H9 (cell line): ENCODE results near the gene CORIN. TPM values are rescaled to one million over a fixed set of nuclear protein-coding genes. Genes with fewer than 3 reads are reported as not detected.
"Not testable (repeated sequence)": the region's sequence is repeated elsewhere in the genome, so short reads cannot be mapped to it uniquely, and the experiment has no call there.

ENCODE experiments used
- DNase-seq: peaks from one replicate; pipeline ENCODE4 v3.0.0-alpha.2; 2017
- H2AFZ ChIP-seq: one replicate; pipeline ENCODE4 v1.6.1; 2013; ENCODE audit warnings: mild to moderate bottlenecking, low read length, control low read depth, moderate library complexity
- H2AK5ac ChIP-seq: 2 replicates; pipeline ENCODE4 v1.6.1; 2013; ENCODE audit warnings: low read length, control low read depth, mixed read lengths; ENCODE audit not compliant: insufficient read length
- H2BK120ac ChIP-seq: one replicate; pipeline ENCODE4 v1.6.1; 2013; ENCODE audit warnings: low read depth, mild to moderate bottlenecking, low read length, control low read depth, inconsistent platforms; ENCODE audit not compliant: poor library complexity, severe bottlenecking
- H2BK12ac ChIP-seq: 2 replicates; pipeline ENCODE4 v1.6.1; 2013; ENCODE audit warnings: low read length, control low read depth, mixed read lengths, low read depth; ENCODE audit not compliant: insufficient read length
- H2BK15ac ChIP-seq: 2 replicates; pipeline ENCODE4 v1.6.1; 2013; ENCODE audit warnings: low read depth, low read length, control low read depth
- H2BK20ac ChIP-seq: one replicate; pipeline ENCODE4 v1.6.1; 2013; ENCODE audit warnings: low read depth, mild to moderate bottlenecking, low read length, control low read depth, inconsistent platforms; ENCODE audit not compliant: poor library complexity, severe bottlenecking
- H2BK5ac ChIP-seq: 2 replicates; pipeline ENCODE4 v1.6.1; 2013; ENCODE audit warnings: low read length, control low read depth, mixed read lengths; ENCODE audit not compliant: insufficient read length
- H3K14ac ChIP-seq: 2 replicates; pipeline ENCODE4 v1.6.1; 2013; ENCODE audit warnings: low read length, control low read depth; ENCODE audit not compliant: insufficient read depth
- H3K18ac ChIP-seq: 2 replicates; pipeline ENCODE4 v1.6.1; 2013; ENCODE audit warnings: low read depth, mild to moderate bottlenecking, mixed read lengths, low read length, control low read depth; ENCODE audit not compliant: insufficient read length
- H3K23ac ChIP-seq: 2 replicates; pipeline ENCODE4 v1.6.1; 2013; ENCODE audit warnings: low read length, control low read depth, mixed read lengths, low read depth; ENCODE audit not compliant: insufficient read length
- H3K23me2 ChIP-seq: 2 replicates; pipeline ENCODE4 v1.6.1; 2013; ENCODE audit warnings: low read depth, mild to moderate bottlenecking, mixed read lengths, low read length, control low read depth; ENCODE audit not compliant: insufficient read length, poor library complexity, severe bottlenecking
- H3K27ac ChIP-seq: 2 replicates; pipeline ENCODE4 v1.5.1; 2013; ENCODE audit warnings: low read length, control low read depth, mixed read lengths, low read depth; ENCODE audit not compliant: insufficient read length
- H3K27me3 ChIP-seq: 2 replicates; pipeline ENCODE4 v1.6.1; 2013; ENCODE audit warnings: low read length, control low read depth, inconsistent platforms; ENCODE audit not compliant: insufficient read depth
- H3K4ac ChIP-seq: 2 replicates; pipeline ENCODE4 v1.6.1; 2013; ENCODE audit warnings: low read depth, mild to moderate bottlenecking, control low read depth, inconsistent platforms, low read length, moderate library complexity
- H3K4me1 ChIP-seq: 2 replicates; pipeline ENCODE4 v1.6.1; 2013; ENCODE audit warnings: low read length, control low read depth, inconsistent platforms; ENCODE audit not compliant: insufficient read depth
- H3K4me2 ChIP-seq: 2 replicates; pipeline ENCODE4 v1.6.1; 2013; ENCODE audit warnings: low read length, control low read depth, mixed read lengths; ENCODE audit not compliant: insufficient read length, insufficient read depth
- H3K56ac ChIP-seq: 2 replicates; pipeline ENCODE4 v1.6.1; 2013; ENCODE audit warnings: low read depth, mild to moderate bottlenecking, mixed read lengths, low read length, control low read depth; ENCODE audit not compliant: insufficient read length
- H3K79me1 ChIP-seq: 2 replicates; pipeline ENCODE4 v1.6.1; 2013; ENCODE audit warnings: low read depth, mild to moderate bottlenecking, moderate library complexity, low read length, control low read depth, inconsistent platforms; ENCODE audit not compliant: insufficient read depth, poor library complexity, severe bottlenecking
- H3K79me2 ChIP-seq: 2 replicates; pipeline ENCODE4 v1.6.1; 2013; ENCODE audit warnings: low read length, control low read depth, inconsistent platforms; ENCODE audit not compliant: insufficient read depth
- H3K9ac ChIP-seq: 2 replicates; pipeline ENCODE4 v1.6.1; 2013; ENCODE audit warnings: low read length, control low read depth, mixed read lengths; ENCODE audit not compliant: insufficient read length; ENCODE audit errors: extremely low read depth
- H3K9me3 ChIP-seq: one replicate; pipeline ENCODE4 v1.6.1; 2013; ENCODE audit warnings: low read depth, low read length, inconsistent platforms; ENCODE audit not compliant: control insufficient read depth
- H3T11ph ChIP-seq: one replicate; pipeline ENCODE4 v1.6.1; 2013; ENCODE audit warnings: mild to moderate bottlenecking, low read length, control low read depth, inconsistent platforms
- H4K20me1 ChIP-seq: one replicate; pipeline ENCODE4 v1.6.1; 2013; ENCODE audit not compliant: control insufficient read depth, insufficient read length, insufficient read depth
- H4K5ac ChIP-seq: 2 replicates; pipeline ENCODE4 v1.6.1; 2013; ENCODE audit warnings: low read depth, mild to moderate bottlenecking, mixed read lengths, low read length, control low read depth; ENCODE audit not compliant: insufficient read length
- H4K8ac ChIP-seq: replicated peaks from 2 replicates; pipeline ENCODE4 v1.6.1; 2013; ENCODE audit warnings: low read length, control low read depth, mixed read lengths, low read depth; ENCODE audit not compliant: insufficient read length
- H4K91ac ChIP-seq: 2 replicates; pipeline ENCODE4 v1.6.1; 2013; ENCODE audit warnings: low read depth, mild to moderate bottlenecking, moderate library complexity, mixed read lengths, low read length, control low read depth; ENCODE audit not compliant: insufficient read length
- H3K27ac Mint-ChIP-seq, 3 experiments: 2 replicates in 2 of 3; 3 replicates in 1 of 3; pipeline ENCODE4 v1.8.0; 2020 to 2021; ENCODE audit warnings: mixed read lengths in 3 of 3, mild to moderate bottlenecking in 1 of 3, moderate library complexity in 1 of 3
- H3K27me3 Mint-ChIP-seq: 2 replicates; pipeline ENCODE4 v1.8.0; 2021; ENCODE audit warnings: low read depth, mild to moderate bottlenecking, moderate library complexity, mixed read lengths
- H3K36me3 Mint-ChIP-seq, 3 experiments: 2 replicates in 2 of 3; 3 replicates in 1 of 3; pipeline ENCODE4 v1.8.0; 2020 to 2021; ENCODE audit warnings: low read depth in 3 of 3, mixed read lengths in 3 of 3; ENCODE audit not compliant: insufficient read depth in 1 of 3
- H3K4me1 Mint-ChIP-seq, 2 experiments: 2 replicates each; pipeline ENCODE4 v1.8.0; 2020; ENCODE audit warnings: mixed read lengths in 2 of 2
- H3K4me3 Mint-ChIP-seq, 2 experiments: 2 replicates in 1 of 2; 3 replicates in 1 of 2; pipeline ENCODE4 v1.8.0; 2020 to 2021; ENCODE audit warnings: mild to moderate bottlenecking in 2 of 2, mixed read lengths in 2 of 2, moderate library complexity in 1 of 2
- H3K9me3 Mint-ChIP-seq, 2 experiments: 2 replicates in 1 of 2; 3 replicates in 1 of 2; pipeline ENCODE4 v1.8.0; 2020; ENCODE audit warnings: mild to moderate bottlenecking in 2 of 2, mixed read lengths in 2 of 2, moderate library complexity in 1 of 2
- CTCF ChIP-seq: fragments of 200-600 bp; sonication (generic); conservative IDR thresholded peaks from 3 replicates; pipeline ENCODE4 v1.8.0; 2021; ENCODE audit warnings: antibody characterized with exemption, mild to moderate bottlenecking
- WGBS: extraction: QIAGEN DNeasy Blood & Tissue Kit; methylation state at CpG from one replicate; pipeline ENCODE4 v1.1.7; 2013; ENCODE audit warnings: missing lambda C conversion rate, low lambda C conversion rate, mixed read lengths; ENCODE audit not compliant: insufficient read length; ENCODE audit errors: extremely low coverage; 5-methylcytosine and 5-hydroxymethylcytosine counted together
- total RNA-seq: library from RNA; stranded (reverse); gene quantifications from 2 replicates; pipeline ENCODE4 v1.2.1, GENCODE V29; 2021

Gene CORIN
- total RNA-seq, 1 experiment from 2014 or later: 0.39 TPM

GRCh38 chr4:47771020-47771419 lies 66.8 kb downstream of the CORIN start:
- peaks cover 14 to 22% of the 10 kb centered on the region in 2 experiments for H3K4me1 Mint-ChIP-seq
- Histone ChIP-seq H3K18ac (no peak overlapping the region), H2BK5ac (no peak overlapping the region), H4K20me1 (no peaks in the 10 kb centered on the region), H3K4ac (no peak overlapping the region), H2BK20ac (no peak overlapping the region), H3K27ac (no peak overlapping the region), H3K14ac (no peak overlapping the region), H3K56ac (no peak overlapping the region), H2BK120ac (no peak overlapping the region), H2AFZ (no peak overlapping the region), H3K23ac (no peak overlapping the region), H2BK15ac (no peak overlapping the region), H4K91ac (no peak overlapping the region), H3K79me1 (no peaks in the 10 kb centered on the region), H3K4me2 (no peak overlapping the region), H3K9me3 (no peaks in the 10 kb centered on the region), H3K79me2 (no peaks in the 10 kb centered on the region), H4K5ac (no peak overlapping the region), H2BK12ac (no peak overlapping the region), H3T11ph (no peak overlapping the region), H3K4me1 (no peaks in the 10 kb centered on the region; the same call in 1 of the 2 replicates), H4K8ac (no peak overlapping the region), H3K9ac (no peak overlapping the region), H2AK5ac (no peak overlapping the region), H3K27me3 (no peaks in the 10 kb centered on the region), H3K23me2 (no peaks in the 10 kb centered on the region)
- no peaks in the 10 kb centered on the region for H3K27me3 Mint-ChIP-seq
- no peak for DNase-seq
- no peaks in the 10 kb centered on the region for H3K9me3 Mint-ChIP-seq
- no peak for TF ChIP-seq CTCF
- no peaks in the 10 kb centered on the region for H3K36me3 Mint-ChIP-seq
- WGBS: no CpG with 5 or more reads among the region's 1 CpG
- no peak overlapping the region for H3K27ac Mint-ChIP-seq
- no peak overlapping the region for H3K4me3 Mint-ChIP-seq

GRCh38 chr4:47767956-47768355 lies 69.9 kb downstream of the CORIN start:
- not testable (repeated sequence) for H3K4me1 ChIP-seq, H2BK20ac ChIP-seq, H4K8ac ChIP-seq, H2BK5ac ChIP-seq, H2BK120ac ChIP-seq, H2AK5ac ChIP-seq, H3K4me3 Mint-ChIP-seq, H4K20me1 ChIP-seq, H3K9me3 Mint-ChIP-seq, H3K79me2 ChIP-seq, H2AFZ ChIP-seq, H2BK12ac ChIP-seq, H2BK15ac ChIP-seq, H3K14ac ChIP-seq, H4K5ac ChIP-seq, H3K4me2 ChIP-seq, H4K91ac ChIP-seq, H3K27me3 ChIP-seq, H3K23me2 ChIP-seq, H3K27me3 Mint-ChIP-seq, H3K23ac ChIP-seq, H3T11ph ChIP-seq, H3K36me3 Mint-ChIP-seq, H3K27ac ChIP-seq, H3K56ac ChIP-seq, H3K9me3 ChIP-seq, H3K9ac ChIP-seq, H3K79me1 ChIP-seq, H3K4ac ChIP-seq, H3K18ac ChIP-seq
- WGBS: no CpG with 5 or more reads among the region's 7 CpGs
- Mint-ChIP-seq H3K4me1 (peaks cover 10 to 17% of the 10 kb centered on the region in 2 experiments), H3K27ac (peak overlapping the region in 2 of 3 experiments; percentile 10 to 68; a peak in 6 of 7 replicates)
- DNase-seq: peak; percentile 53
